CD4-positive, CD25-positive, alpha-beta regulatory T cell (primary cell): ENCODE measurements around the gene COX11. TPM values are rescaled to one million over a fixed set of nuclear protein-coding genes. Genes with fewer than 3 reads are reported as not detected.

ENCODE experiments used
- ATAC-seq, 2 donors: fragments of 150-1000 bp; cut with Tn5 transposase; one replicate each; pipeline ENCODE4 v1.10.0; 2021; ENCODE audit warnings: low read depth in 2 of 2, moderate number of reproducible peaks in 2 of 2, moderate library complexity in 1 of 2
- DNase-seq, 3 donors: peaks; one replicate each; pipeline versions ENCODE4 v3.0.0 to v3.0.0-alpha.2; 2012 to 2022; ENCODE audit warnings: mixed read lengths in 1 of 3
- H3K27ac ChIP-seq: one replicate; pipeline ENCODE4 v1.7.0; 2013; ENCODE audit warnings: mild to moderate bottlenecking, low read length; ENCODE audit not compliant: insufficient read depth, poor library complexity, severe bottlenecking
- H3K27me3 ChIP-seq: one replicate; pipeline ENCODE4 v1.7.0; 2013; ENCODE audit warnings: low read length; ENCODE audit not compliant: control insufficient read depth, insufficient read depth
- H3K36me3 ChIP-seq: one replicate; pipeline ENCODE4 v1.7.0; 2013; ENCODE audit warnings: mild to moderate bottlenecking, low read length, moderate library complexity; ENCODE audit not compliant: control insufficient read depth, insufficient read depth
- H3K4me1 ChIP-seq: 2 replicates; pipeline ENCODE4 v1.7.0; 2013; ENCODE audit warnings: mild to moderate bottlenecking, low read length; ENCODE audit not compliant: insufficient read depth, control insufficient read depth, poor library complexity, severe bottlenecking
- H3K4me3 ChIP-seq: one replicate; pipeline ENCODE4 v1.7.0; 2013; ENCODE audit warnings: low read depth, mild to moderate bottlenecking, low read length, moderate library complexity
- H3K9me3 ChIP-seq, 2 experiments: 1 replicate in 1 of 2; 2 replicates in 1 of 2; pipeline ENCODE4 v1.7.0; 2013; ENCODE audit warnings: low read length in 2 of 2, mild to moderate bottlenecking in 1 of 2, moderate library complexity in 1 of 2; ENCODE audit not compliant: control insufficient read depth in 2 of 2
- H3K27ac Mint-ChIP-seq, 3 donors: one replicate each; pipeline ENCODE4 v1.8.0; 2020 to 2022; ENCODE audit warnings: mild to moderate bottlenecking in 3 of 3, mixed read lengths in 3 of 3, moderate library complexity in 2 of 3
- H3K27me3 Mint-ChIP-seq: one replicate; pipeline ENCODE4 v1.8.0; 2022; ENCODE audit warnings: mild to moderate bottlenecking, mixed read lengths
- H3K36me3 Mint-ChIP-seq: one replicate; pipeline ENCODE4 v1.8.0; 2020; ENCODE audit warnings: mixed read lengths
- H3K4me1 Mint-ChIP-seq, 4 donors: one replicate each; pipeline ENCODE4 v1.8.0; 2020 to 2022; ENCODE audit warnings: mixed read lengths in 4 of 4, mild to moderate bottlenecking in 1 of 4
- H3K4me3 Mint-ChIP-seq, 4 donors: one replicate each; pipeline ENCODE4 v1.8.0; 2020 to 2022; ENCODE audit warnings: mild to moderate bottlenecking in 4 of 4, mixed read lengths in 4 of 4, moderate library complexity in 3 of 4
- H3K9me3 Mint-ChIP-seq, 7 donors: one replicate each; pipeline ENCODE4 v1.8.0; 2020 to 2022; ENCODE audit warnings: mixed read lengths in 7 of 7, mild to moderate bottlenecking in 3 of 7, moderate library complexity in 2 of 7
- polyA plus RNA-seq, 4 donors: library from polyadenylated mRNA; unstranded; fragments of 300-500 nt; fragmentation: Illumina TruSeq; gene quantifications; one replicate each; pipeline ENCODE4 v1.2.3, GENCODE V29; 2021
- total RNA-seq: library from RNA; stranded (reverse); gene quantifications from one replicate; pipeline ENCODE4 v1.2.3, GENCODE V29; 2022

COX11 gene
- total and polyA plus RNA-seq, 5 donors from 2014 or later: 36.6 to 66.2 (median 62.2) TPM

GRCh38 chr17:54974759-54975158, 6.3 kb upstream of the COX11 start:
- H3K27ac Mint-ChIP-seq: no peak overlapping the region
- Histone ChIP-seq H3K4me1 (peaks cover 4% of the 10 kb centered on the region), H3K36me3 (no peaks in the 10 kb centered on the region), H3K9me3 (no peaks in the 10 kb centered on the region), H3K27me3 (no peaks in the 10 kb centered on the region), H3K4me3 (no peak overlapping the region), H3K27ac (no peak overlapping the region)
- H3K4me1 Mint-ChIP-seq: peaks cover 0 to 34% (median 20%) of the 10 kb centered on the region in 4 donors
- no peak for DNase-seq
- H3K36me3 Mint-ChIP-seq: peaks cover 4% of the 10 kb centered on the region
- H3K4me3 Mint-ChIP-seq: no peak overlapping the region
- H3K9me3 Mint-ChIP-seq: peaks cover 0 to 3% (median 0%) of the 10 kb centered on the region in 7 donors
- ATAC-seq: no peak
- H3K27me3 Mint-ChIP-seq: no peaks in the 10 kb centered on the region

DNA sequence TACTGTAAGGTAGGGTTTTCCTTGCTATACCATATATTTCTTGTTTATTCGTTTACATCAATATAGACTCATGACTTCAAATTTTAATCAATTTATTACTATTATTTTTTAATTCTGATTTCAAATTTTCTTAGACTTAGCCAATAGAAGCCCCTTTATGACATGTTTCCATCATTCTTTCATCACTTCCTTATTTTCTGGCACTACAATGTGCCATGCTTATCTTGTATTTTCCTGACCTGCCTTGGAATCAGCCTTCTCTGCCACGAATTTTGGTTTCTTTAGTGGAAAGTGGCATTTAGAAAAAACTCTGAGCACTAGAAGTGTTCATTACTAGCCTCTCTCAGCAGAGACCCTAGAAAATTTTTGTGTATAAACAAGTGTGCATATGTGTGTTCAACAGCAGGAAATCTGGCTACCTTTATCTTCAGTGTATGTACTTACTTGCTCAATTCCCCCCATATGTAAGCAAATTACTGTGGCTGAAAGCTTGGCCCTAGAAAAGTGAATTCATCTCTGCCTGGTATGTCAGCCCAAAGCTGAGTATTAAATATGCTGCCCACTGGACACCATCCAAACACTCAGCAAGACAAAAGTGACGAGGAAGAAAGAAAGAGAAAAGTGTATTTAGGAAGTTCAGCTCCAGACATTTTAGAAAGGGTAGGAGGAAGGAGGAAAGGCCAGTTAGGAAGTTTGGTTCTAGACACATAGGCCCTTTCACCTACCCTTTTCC, 4.1 kb upstream of the COX11 start:
- Histone ChIP-seq H3K4me1 (peaks cover 14% of the 10 kb centered on the region), H3K27ac (no peak overlapping the region), H3K27me3 (no peaks in the 10 kb centered on the region), H3K9me3 (no peaks in the 10 kb centered on the region), H3K4me3 (no peak overlapping the region), H3K36me3 (no peaks in the 10 kb centered on the region)
- ATAC-seq: no peak
- Mint-ChIP-seq H3K4me1 (peaks cover 5 to 31% (median 16%) of the 10 kb centered on the region in 4 donors), H3K27ac (no peak overlapping the region), H3K36me3 (peaks cover 4% of the 10 kb centered on the region), H3K9me3 (no peaks in the 10 kb centered on the region), H3K27me3 (no peaks in the 10 kb centered on the region), H3K4me3 (no peak overlapping the region)
- DNase-seq: no peak

GRCh38 chr17:54971901-54972300, 3.4 kb upstream of the COX11 start:
- no peak overlapping the region for H3K27ac Mint-ChIP-seq
- Histone ChIP-seq H3K27me3 (no peaks in the 10 kb centered on the region), H3K4me1 (peaks cover 20% of the 10 kb centered on the region), H3K27ac (no peak overlapping the region), H3K9me3 (no peaks in the 10 kb centered on the region), H3K36me3 (no peaks in the 10 kb centered on the region), H3K4me3 (no peak overlapping the region)
- no peaks in the 10 kb centered on the region for H3K9me3 Mint-ChIP-seq
- H3K36me3 Mint-ChIP-seq: peaks cover 3% of the 10 kb centered on the region
- no peaks in the 10 kb centered on the region for H3K27me3 Mint-ChIP-seq
- DNase-seq (no peak), ATAC-seq (no peak)
- H3K4me3 Mint-ChIP-seq: no peak overlapping the region
- peaks cover 12 to 34% (median 16%) of the 10 kb centered on the region in 4 donors for H3K4me1 Mint-ChIP-seq

DNA sequence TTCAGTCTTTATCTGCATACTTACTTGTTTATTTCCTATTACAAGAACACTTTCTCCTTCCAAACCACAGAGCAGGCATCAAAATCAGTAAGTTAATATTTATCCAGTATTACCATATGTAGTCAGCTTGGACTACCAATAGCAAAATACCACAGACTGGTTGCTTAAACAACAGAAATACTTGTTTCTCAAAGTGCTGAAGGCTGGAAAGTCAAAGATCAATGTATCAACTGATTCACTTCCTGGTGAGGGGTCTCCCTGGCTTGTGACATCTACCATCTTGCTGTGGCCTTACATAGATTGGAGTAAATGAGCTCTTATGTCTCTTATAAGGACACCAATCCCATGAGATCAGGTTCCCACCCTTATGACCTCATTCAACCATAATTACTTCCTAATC, 2.7 kb upstream of the COX11 start:
- ATAC-seq (no peak), DNase-seq (no peak)
- Mint-ChIP-seq H3K27me3 (no peaks in the 10 kb centered on the region), H3K4me3 (peak overlapping the region in 1 of 4 donors; percentile 44), H3K36me3 (no peaks in the 10 kb centered on the region), H3K4me1 (peaks cover 13 to 39% (median 23%) of the 10 kb centered on the region in 4 donors), H3K9me3 (no peaks in the 10 kb centered on the region), H3K27ac (no peak overlapping the region)
- no peak overlapping the region for H3K27ac ChIP-seq
- peaks cover 26% of the 10 kb centered on the region for H3K4me1 ChIP-seq
- H3K36me3 ChIP-seq: no peaks in the 10 kb centered on the region
- no peak overlapping the region for H3K4me3 ChIP-seq
- no peaks in the 10 kb centered on the region for H3K9me3 ChIP-seq
- no peaks in the 10 kb centered on the region for H3K27me3 ChIP-seq

GRCh38 chr17:54969658-54970572, 1.5 kb upstream of the COX11 start:
- H3K4me1 Mint-ChIP-seq: peaks cover 6 to 36% (median 32%) of the 10 kb centered on the region in 4 donors
- H3K36me3 Mint-ChIP-seq: peaks cover 3% of the 10 kb centered on the region
- H3K27me3 Mint-ChIP-seq: no peaks in the 10 kb centered on the region
- H3K4me1 ChIP-seq: peaks cover 27% of the 10 kb centered on the region
- H3K4me3 Mint-ChIP-seq: no peak overlapping the region
- no peak overlapping the region for H3K27ac Mint-ChIP-seq
- H3K4me3 ChIP-seq: peak overlapping the region; percentile 94
- ATAC-seq: no peak
- peak in 1 of 3 donors; percentile 14 for DNase-seq
- no peaks in the 10 kb centered on the region for H3K36me3 ChIP-seq
- H3K9me3 ChIP-seq: no peaks in the 10 kb centered on the region
- no peaks in the 10 kb centered on the region for H3K9me3 Mint-ChIP-seq
- peak overlapping the region; percentile 79 for H3K27ac ChIP-seq
- no peaks in the 10 kb centered on the region for H3K27me3 ChIP-seq

- no peaks in the 10 kb centered on the region for H3K9me3 ChIP-seq
- no peak overlapping the region for H3K4me3 Mint-ChIP-seq
- H3K27ac Mint-ChIP-seq: no peak overlapping the region
- no peaks in the 10 kb centered on the region for H3K27me3 ChIP-seq
- peaks cover 6 to 36% (median 32%) of the 10 kb centered on the region in 4 donors for H3K4me1 Mint-ChIP-seq
- ATAC-seq: peak; percentile 9 to 22
- peak in 1 of 3 donors; percentile 2 for DNase-seq
- H3K36me3 ChIP-seq: peaks cover 7% of the 10 kb centered on the region
- H3K27ac ChIP-seq: peak overlapping the region; percentile 79
- no peaks in the 10 kb centered on the region for H3K9me3 Mint-ChIP-seq
- no peaks in the 10 kb centered on the region for H3K27me3 Mint-ChIP-seq
- peaks cover 6% of the 10 kb centered on the region for H3K36me3 Mint-ChIP-seq
- H3K4me3 ChIP-seq: peak overlapping the region; percentile 94
- peaks cover 27% of the 10 kb centered on the region for H3K4me1 ChIP-seq
These were observed 506 bp upstream of the COX11 start for GRCh38 chr17:54968988-54969332.

DNA sequence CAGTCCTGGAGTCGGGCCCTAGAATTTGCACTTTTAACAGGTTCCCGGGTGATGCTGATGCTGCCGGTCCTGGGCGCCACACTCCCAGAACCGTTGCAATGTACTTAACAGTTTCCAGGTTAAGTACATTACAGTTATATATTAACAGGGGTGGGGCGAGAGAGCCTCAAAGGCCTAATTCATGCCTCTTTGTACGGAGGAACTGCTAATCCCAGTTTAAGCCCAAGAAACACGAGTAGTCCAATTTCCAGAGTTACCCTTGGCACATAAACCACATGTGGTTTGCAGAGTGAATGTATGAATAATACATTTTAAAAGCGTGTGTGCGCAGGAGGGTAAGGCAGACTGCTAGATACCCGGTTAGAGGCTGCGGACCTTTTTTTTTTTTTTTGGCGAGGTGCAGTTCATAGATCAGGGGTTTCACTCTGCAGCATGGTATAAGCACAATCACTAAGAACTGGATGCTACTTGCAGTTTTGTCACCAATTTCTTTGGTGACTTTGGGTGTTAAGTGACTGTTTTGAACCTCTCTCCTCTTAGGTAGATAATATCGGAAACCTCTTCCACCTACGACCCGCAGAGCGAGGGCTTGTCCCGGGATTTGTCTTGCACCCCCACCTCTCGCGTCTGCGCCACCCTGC, 713 bp downstream of the COX11 start:
- Mint-ChIP-seq H3K36me3 (peaks cover 16% of the 10 kb centered on the region), H3K27me3 (no peaks in the 10 kb centered on the region), H3K27ac (peak overlapping the region in 1 of 3 donors; percentile 74), H3K4me1 (peaks cover 6 to 34% (median 31%) of the 10 kb centered on the region in 4 donors), H3K9me3 (no peaks in the 10 kb centered on the region), H3K4me3 (no peak overlapping the region)
- peaks cover 19% of the 10 kb centered on the region for H3K36me3 ChIP-seq
- no peaks in the 10 kb centered on the region for H3K27me3 ChIP-seq
- peak; percentile 13 to 22 for ATAC-seq
- H3K4me3 ChIP-seq: peak overlapping the region; percentile 94
- peak overlapping the region; percentile 79 for H3K27ac ChIP-seq
- no peak for DNase-seq
- no peaks in the 10 kb centered on the region for H3K9me3 ChIP-seq
- peaks cover 27% of the 10 kb centered on the region for H3K4me1 ChIP-seq
